Retinal pigment epithelial cell (primary cell): ENCODE results near the gene CABP2.

Experiments
- DNase-seq: peaks from one replicate; pipeline ENCODE4 v3.0.0-alpha.2; 2010; ENCODE audit warnings: low read depth
- H3K4me3 ChIP-seq: 2 replicates; pipeline ENCODE4 v1.5.1; 2011; ENCODE audit warnings: mild to moderate bottlenecking, low read length, control low read depth, moderate library complexity
- TF ChIP-seq, protein P1 (sequence below): conservative IDR thresholded peaks from 2 replicates; pipeline ENCODE4 v1.5.1; 2011; ENCODE audit warnings: low read depth, low read length, control low read depth, inconsistent platforms

The CABP2 gene

GRCh38 chr11:67524480-67524808, 1.2 kb upstream of the CABP2 start:
- no peak overlapping the region for H3K4me3 ChIP-seq
- DNase-seq: no peak
- TF ChIP-seq, protein P1, sequence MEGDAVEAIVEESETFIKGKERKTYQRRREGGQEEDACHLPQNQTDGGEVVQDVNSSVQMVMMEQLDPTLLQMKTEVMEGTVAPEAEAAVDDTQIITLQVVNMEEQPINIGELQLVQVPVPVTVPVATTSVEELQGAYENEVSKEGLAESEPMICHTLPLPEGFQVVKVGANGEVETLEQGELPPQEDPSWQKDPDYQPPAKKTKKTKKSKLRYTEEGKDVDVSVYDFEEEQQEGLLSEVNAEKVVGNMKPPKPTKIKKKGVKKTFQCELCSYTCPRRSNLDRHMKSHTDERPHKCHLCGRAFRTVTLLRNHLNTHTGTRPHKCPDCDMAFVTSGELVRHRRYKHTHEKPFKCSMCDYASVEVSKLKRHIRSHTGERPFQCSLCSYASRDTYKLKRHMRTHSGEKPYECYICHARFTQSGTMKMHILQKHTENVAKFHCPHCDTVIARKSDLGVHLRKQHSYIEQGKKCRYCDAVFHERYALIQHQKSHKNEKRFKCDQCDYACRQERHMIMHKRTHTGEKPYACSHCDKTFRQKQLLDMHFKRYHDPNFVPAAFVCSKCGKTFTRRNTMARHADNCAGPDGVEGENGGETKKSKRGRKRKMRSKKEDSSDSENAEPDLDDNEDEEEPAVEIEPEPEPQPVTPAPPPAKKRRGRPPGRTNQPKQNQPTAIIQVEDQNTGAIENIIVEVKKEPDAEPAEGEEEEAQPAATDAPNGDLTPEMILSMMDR: no peak

- H3K4me3 ChIP-seq: no peak overlapping the region
- DNase-seq: no peak
- TF ChIP-seq, protein P1: no peak
Measured at GRCh38 chr11:67523556-67524479, 572 bp upstream of the CABP2 start.

- no peak overlapping the region for H3K4me3 ChIP-seq
- no peak for DNase-seq
- TF ChIP-seq, protein P1: no peak
Measured at GRCh38 chr11:67522338-67522737, 908 bp downstream of the CABP2 start.

DNA sequence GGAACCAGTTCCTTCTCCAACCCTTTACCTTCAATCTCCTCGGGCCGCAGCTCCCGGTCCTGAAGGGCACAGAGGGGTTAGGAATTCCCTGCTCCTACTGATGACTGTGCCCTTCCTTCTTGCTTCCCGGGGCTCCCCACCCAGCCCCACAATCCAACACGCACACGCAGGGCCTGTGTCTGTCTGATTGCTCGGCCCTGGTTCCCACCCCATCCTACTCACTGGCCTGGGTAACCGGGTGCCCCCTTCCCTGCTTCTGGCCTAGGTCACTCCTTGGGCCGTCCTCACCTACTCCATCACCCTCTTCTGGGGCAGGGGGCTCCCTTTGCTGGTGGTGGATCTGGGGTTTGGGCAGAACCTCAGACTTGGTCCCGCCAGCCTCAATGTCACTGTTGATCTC, 1.3 kb downstream of the CABP2 start:
- no peak for DNase-seq
- no peak overlapping the region for H3K4me3 ChIP-seq
- TF ChIP-seq, protein P1: no peak

DNA sequence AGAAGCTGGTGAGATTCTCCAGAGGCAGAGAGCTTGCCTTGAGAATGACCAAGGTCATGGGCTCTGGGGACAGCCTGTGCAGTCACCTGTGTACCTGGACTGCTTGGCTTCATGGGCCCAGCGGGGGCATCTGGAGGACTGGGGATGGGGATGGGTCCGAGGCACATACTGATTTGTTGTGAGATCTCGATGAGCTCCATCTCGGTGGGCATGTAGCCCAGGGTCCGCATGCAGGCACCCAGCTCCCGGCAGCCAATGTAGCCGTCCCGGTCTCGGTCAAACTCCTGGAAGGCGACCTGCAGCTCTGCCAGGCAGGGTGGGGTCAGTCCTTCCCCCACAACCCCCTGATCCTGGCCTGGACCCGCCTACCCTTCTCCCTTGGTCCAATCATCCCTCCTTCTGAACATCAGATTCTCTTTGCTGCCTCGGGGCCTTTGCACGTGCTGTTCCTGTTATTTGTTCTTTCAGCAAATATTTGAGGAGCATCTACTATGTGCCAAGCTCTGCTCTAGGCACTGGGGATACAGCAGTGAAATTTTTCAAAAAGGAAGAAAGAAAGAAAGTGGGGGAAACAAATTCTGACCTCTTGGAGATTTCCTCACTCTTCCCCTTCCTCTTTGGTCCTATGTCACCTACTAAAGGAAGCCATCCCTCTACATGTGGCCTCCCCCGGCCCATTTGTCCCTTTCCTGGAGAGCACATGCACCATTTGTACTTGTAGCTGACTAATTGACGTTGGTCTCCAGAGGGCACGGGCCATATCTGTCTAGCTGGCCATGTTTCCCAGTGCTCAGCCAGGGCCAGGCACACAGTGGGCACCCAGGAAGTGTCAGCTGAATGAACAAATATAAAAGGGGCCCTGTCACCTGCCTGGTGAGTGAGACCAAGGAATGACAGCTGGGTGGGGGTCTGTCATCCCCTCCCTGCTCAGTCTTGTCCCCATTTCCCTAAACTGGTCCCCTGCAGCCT, 2.1 kb downstream of the CABP2 start:
- no peak overlapping the region for H3K4me3 ChIP-seq

GRCh38 chr11:67519726-67520125, 3.5 kb downstream of the CABP2 start:
- TF ChIP-seq, protein P1: no peak
- no peak overlapping the region for H3K4me3 ChIP-seq
- DNase-seq: no peak

More for the DNA sequence above, 2.1 kb downstream of the CABP2 start:
- TF ChIP-seq, protein P1: no peak
- DNase-seq: no peak
